ENCODE results near the gene GAA.

The GAA gene

GRCh38 chr17:80133626-80133970, 32.2 kb downstream of the GAA start:
- Histone ChIP-seq H3K23ac (ENCODE audit: low read length) (no peak overlapping the region), H2AFZ (ENCODE audit: insufficient read depth, low read length, poor library complexity) (no peak overlapping the region), H3K9me3 (ENCODE audit: insufficient read depth, low read depth, low read length) (no peaks in the 10 kb centered on the region), H3K36me3 (ENCODE audit: control insufficient read depth in 1 of 2, insufficient read depth in 2 of 2, low read length in 2 of 2) (peaks cover 36 to 48% of the 10 kb centered on the region in 2 experiments), H3K9ac (ENCODE audit: low read length) (no peak overlapping the region), H3K4me3 (ENCODE audit: low read depth, low read length) (no peak overlapping the region), H3K79me1 (ENCODE audit: low read length) (no peaks in the 10 kb centered on the region), H3K14ac (ENCODE audit: low read length) (no peak overlapping the region), H2BK120ac (ENCODE audit: insufficient read depth, low read length, poor library complexity) (no peak overlapping the region), H3K18ac (ENCODE audit: low read length) (no peak overlapping the region), H2BK5ac (ENCODE audit: low read depth, low read length, poor library complexity) (no peak overlapping the region), H3K79me2 (ENCODE audit: control insufficient read depth, insufficient read depth, low read length, poor library complexity) (no peaks in the 10 kb centered on the region), H3K27ac (ENCODE audit: low read depth, low read length) (no peak overlapping the region), H3K27me3 (ENCODE audit: insufficient read depth, low read length) (no peaks in the 10 kb centered on the region), H3K4me2 (ENCODE audit: low read length) (no peak overlapping the region), H4K12ac (ENCODE audit: low read depth, low read length) (no peak overlapping the region), H2BK12ac (ENCODE audit: low read length) (no peak overlapping the region), H4K8ac (ENCODE audit: low read depth, low read length) (no peak overlapping the region), H2AK5ac (ENCODE audit: low read length) (no peak overlapping the region), H3K4me1 (ENCODE audit: control insufficient read depth in 1 of 2, insufficient read depth in 2 of 2, low read length in 2 of 2) (peaks cover 0 to 5% of the 10 kb centered on the region in 2 experiments), H4K91ac (ENCODE audit: low read depth, low read length) (no peak overlapping the region), H3K4ac (ENCODE audit: low read depth, low read length) (no peak overlapping the region)
- peak in 1 of 2 donors; percentile 26 for DNase-seq
- no CpG with 5 or more reads among the region's 6 CpGs for WGBS (ENCODE audit: extremely low coverage, insufficient coverage, insufficient read length)

GRCh38 chr17:80137131-80137530, 35.8 kb downstream of the GAA start:
- H3K79me2 ChIP-seq (ENCODE audit: control insufficient read depth, insufficient read depth, low read length, poor library complexity) = no peaks in the 10 kb centered on the region
- H3K36me3 ChIP-seq (ENCODE audit: control insufficient read depth in 1 of 2, insufficient read depth in 2 of 2, low read length in 2 of 2) = peaks cover 56 to 66% of the 10 kb centered on the region in 2 experiments
- no CpG with 5 or more reads among the region's 9 CpGs for WGBS (ENCODE audit: extremely low coverage, insufficient coverage, insufficient read length)
- H4K12ac ChIP-seq (ENCODE audit: low read depth, low read length) = no peak overlapping the region
- no peak for DNase-seq
- no peaks in the 10 kb centered on the region for H3K27me3 ChIP-seq (ENCODE audit: insufficient read depth, low read length)
- H3K4me1 ChIP-seq (ENCODE audit: control insufficient read depth in 1 of 2, insufficient read depth in 2 of 2, low read length in 2 of 2) = no peaks in the 10 kb centered on the region
- H2BK5ac ChIP-seq (ENCODE audit: low read depth, low read length, poor library complexity) = no peak overlapping the region
- no peak overlapping the region for H3K4ac ChIP-seq (ENCODE audit: low read depth, low read length)
- H3K4me3 ChIP-seq (ENCODE audit: low read depth, low read length) = no peak overlapping the region
- no peak overlapping the region for H3K9ac ChIP-seq (ENCODE audit: low read length)
- no peak overlapping the region for H2BK120ac ChIP-seq (ENCODE audit: insufficient read depth, low read length, poor library complexity)
- H4K91ac ChIP-seq (ENCODE audit: low read depth, low read length) = no peak overlapping the region
- H3K18ac ChIP-seq (ENCODE audit: low read length) = no peak overlapping the region
- no peak overlapping the region for H3K4me2 ChIP-seq (ENCODE audit: low read length)
- H3K79me1 ChIP-seq (ENCODE audit: low read length) = no peaks in the 10 kb centered on the region
- H3K9me3 ChIP-seq (ENCODE audit: insufficient read depth, low read depth, low read length) = no peaks in the 10 kb centered on the region
- H2AFZ ChIP-seq (ENCODE audit: insufficient read depth, low read length, poor library complexity) = no peak overlapping the region
- no peak overlapping the region for H2AK5ac ChIP-seq (ENCODE audit: low read length)
- H3K27ac ChIP-seq (ENCODE audit: low read depth, low read length) = no peak overlapping the region
- H3K23ac ChIP-seq (ENCODE audit: low read length) = no peak overlapping the region
- H2BK12ac ChIP-seq (ENCODE audit: low read length) = no peak overlapping the region
- H4K8ac ChIP-seq (ENCODE audit: low read depth, low read length) = no peak overlapping the region
- H3K14ac ChIP-seq (ENCODE audit: low read length) = no peak overlapping the region

GRCh38 chr17:80138856-80139426, 37.6 kb downstream of the GAA start:
- H2BK5ac ChIP-seq (ENCODE audit: low read depth, low read length, poor library complexity) = no peak overlapping the region
- no peak overlapping the region for H3K18ac ChIP-seq (ENCODE audit: low read length)
- no peaks in the 10 kb centered on the region for H3K79me1 ChIP-seq (ENCODE audit: low read length)
- H3K23ac ChIP-seq (ENCODE audit: low read length) = no peak overlapping the region
- H2AK5ac ChIP-seq (ENCODE audit: low read length) = no peak overlapping the region
- H3K27me3 ChIP-seq (ENCODE audit: insufficient read depth, low read length) = no peaks in the 10 kb centered on the region
- no peaks in the 10 kb centered on the region for H3K79me2 ChIP-seq (ENCODE audit: control insufficient read depth, insufficient read depth, low read length, poor library complexity)
- H3K4me3 ChIP-seq (ENCODE audit: low read depth, low read length) = no peak overlapping the region
- no CpG with 5 or more reads among the region's 18 CpGs for WGBS (ENCODE audit: extremely low coverage, insufficient coverage, insufficient read length)
- H3K4me1 ChIP-seq (ENCODE audit: control insufficient read depth in 1 of 2, insufficient read depth in 2 of 2, low read length in 2 of 2) = no peaks in the 10 kb centered on the region
- no peak overlapping the region for H4K8ac ChIP-seq (ENCODE audit: low read depth, low read length)
- no peak overlapping the region for H3K9ac ChIP-seq (ENCODE audit: low read length)
- no peak overlapping the region for H4K91ac ChIP-seq (ENCODE audit: low read depth, low read length)
- H3K14ac ChIP-seq (ENCODE audit: low read length) = no peak overlapping the region
- no peaks in the 10 kb centered on the region for H3K9me3 ChIP-seq (ENCODE audit: insufficient read depth, low read depth, low read length)
- no peak overlapping the region for H4K12ac ChIP-seq (ENCODE audit: low read depth, low read length)
- peak in 1 of 2 donors; percentile 44 for DNase-seq
- no peak overlapping the region for H2BK12ac ChIP-seq (ENCODE audit: low read length)
- no peak overlapping the region for H3K27ac ChIP-seq (ENCODE audit: low read depth, low read length)
- peaks cover 64 to 72% of the 10 kb centered on the region in 2 experiments for H3K36me3 ChIP-seq (ENCODE audit: control insufficient read depth in 1 of 2, insufficient read depth in 2 of 2, low read length in 2 of 2)
- H2AFZ ChIP-seq (ENCODE audit: insufficient read depth, low read length, poor library complexity) = no peak overlapping the region
- H2BK120ac ChIP-seq (ENCODE audit: insufficient read depth, low read length, poor library complexity) = no peak overlapping the region
- no peak overlapping the region for H3K4ac ChIP-seq (ENCODE audit: low read depth, low read length)
- no peak overlapping the region for H3K4me2 ChIP-seq (ENCODE audit: low read length)

GRCh38 chr17:80141463-80142165, 40.2 kb downstream of the GAA start:
- DNase-seq = peak in 1 of 2 donors; percentile 11
- peaks cover 4 to 8% of the 10 kb centered on the region in 2 experiments for H3K4me1 ChIP-seq (ENCODE audit: control insufficient read depth in 1 of 2, insufficient read depth in 2 of 2, low read length in 2 of 2)
- H2BK12ac ChIP-seq (ENCODE audit: low read length) = no peak overlapping the region
- H4K12ac ChIP-seq (ENCODE audit: low read depth, low read length) = no peak overlapping the region
- H3K79me2 ChIP-seq (ENCODE audit: control insufficient read depth, insufficient read depth, low read length, poor library complexity) = peaks cover 15% of the 10 kb centered on the region
- no peak overlapping the region for H3K27ac ChIP-seq (ENCODE audit: low read depth, low read length)
- no peak overlapping the region for H2AFZ ChIP-seq (ENCODE audit: insufficient read depth, low read length, poor library complexity)
- peaks cover 54 to 57% of the 10 kb centered on the region in 2 experiments for H3K36me3 ChIP-seq (ENCODE audit: control insufficient read depth in 1 of 2, insufficient read depth in 2 of 2, low read length in 2 of 2)
- H3K4ac ChIP-seq (ENCODE audit: low read depth, low read length) = no peak overlapping the region
- no peak overlapping the region for H3K9ac ChIP-seq (ENCODE audit: low read length)
- H3K79me1 ChIP-seq (ENCODE audit: low read length) = peaks cover under 1% of the 10 kb centered on the region
- no peaks in the 10 kb centered on the region for H3K27me3 ChIP-seq (ENCODE audit: insufficient read depth, low read length)
- H2AK5ac ChIP-seq (ENCODE audit: low read length) = no peak overlapping the region
- H3K4me2 ChIP-seq (ENCODE audit: low read length) = no peak overlapping the region
- H2BK120ac ChIP-seq (ENCODE audit: insufficient read depth, low read length, poor library complexity) = no peak overlapping the region
- H4K8ac ChIP-seq (ENCODE audit: low read depth, low read length) = no peak overlapping the region
- no peak overlapping the region for H3K23ac ChIP-seq (ENCODE audit: low read length)
- WGBS (ENCODE audit: extremely low coverage, insufficient coverage, insufficient read length) = no CpG with 5 or more reads among the region's 7 CpGs
- H3K14ac ChIP-seq (ENCODE audit: low read length) = no peak overlapping the region
- H3K4me3 ChIP-seq (ENCODE audit: low read depth, low read length) = no peak overlapping the region
- H4K91ac ChIP-seq (ENCODE audit: low read depth, low read length) = no peak overlapping the region
- no peak overlapping the region for H2BK5ac ChIP-seq (ENCODE audit: low read depth, low read length, poor library complexity)
- H3K18ac ChIP-seq (ENCODE audit: low read length) = no peak overlapping the region
- H3K9me3 ChIP-seq (ENCODE audit: insufficient read depth, low read depth, low read length) = no peaks in the 10 kb centered on the region
